HFFc6 (cell line): ENCODE measurements around the gene CCDC77. TPM values are rescaled to one million over a fixed set of nuclear protein-coding genes. Genes with fewer than 3 reads are reported as not detected.
"Not testable (repeated sequence)": the region's sequence is repeated elsewhere in the genome, so short reads cannot be mapped to it uniquely, and the experiment has no call there.

Experiments used
- DNase-seq: peaks from one replicate; pipeline ENCODE4 v3.0.0-alpha.2; 2018
- H3K27ac Mint-ChIP-seq: 2 replicates; pipeline ENCODE4 v1.8.0; 2020; ENCODE audit warnings: mild to moderate bottlenecking, mixed read lengths
- H3K27me3 Mint-ChIP-seq: 2 replicates; pipeline ENCODE4 v1.8.0; 2021; ENCODE audit warnings: mild to moderate bottlenecking, moderate library complexity, mixed read lengths; ENCODE audit not compliant: insufficient read depth
- H3K36me3 Mint-ChIP-seq: 2 replicates; pipeline ENCODE4 v1.8.0; 2021; ENCODE audit warnings: low read depth, mixed read lengths
- H3K4me1 Mint-ChIP-seq: 2 replicates; pipeline ENCODE4 v1.8.0; 2020; ENCODE audit warnings: low read depth, mixed read lengths
- H3K4me3 Mint-ChIP-seq: 2 replicates; pipeline ENCODE4 v1.8.0; 2020; ENCODE audit warnings: mild to moderate bottlenecking, moderate library complexity, mixed read lengths
- H3K9me3 Mint-ChIP-seq: 2 replicates; pipeline ENCODE4 v1.8.0; 2020; ENCODE audit warnings: mild to moderate bottlenecking, mixed read lengths
- total RNA-seq, 6 experiments: library from RNA; stranded (reverse); fragmentation: NEBNext Ultra II Directional; extraction: Animal tissue kit (Norgen Biotek cat#: 25700); gene quantifications; 2 replicates in 1 of 6; 3 replicates in 5 of 6; pipeline ENCODE4 v1.2.3, GENCODE V29; 2021
- TF ChIP-seq, protein P1 (sequence below): fragments of 200-600 bp; sonication (generic); IDR thresholded peaks from 2 replicates; pipeline ENCODE4 v1.5.0; 2021; ENCODE audit warnings: antibody characterized with exemption, mild to moderate bottlenecking

The CCDC77 gene
- total RNA-seq, 6 experiments from 2014 or later, result 7.7 to 12.6 (median 11.6) TPM

DNA sequence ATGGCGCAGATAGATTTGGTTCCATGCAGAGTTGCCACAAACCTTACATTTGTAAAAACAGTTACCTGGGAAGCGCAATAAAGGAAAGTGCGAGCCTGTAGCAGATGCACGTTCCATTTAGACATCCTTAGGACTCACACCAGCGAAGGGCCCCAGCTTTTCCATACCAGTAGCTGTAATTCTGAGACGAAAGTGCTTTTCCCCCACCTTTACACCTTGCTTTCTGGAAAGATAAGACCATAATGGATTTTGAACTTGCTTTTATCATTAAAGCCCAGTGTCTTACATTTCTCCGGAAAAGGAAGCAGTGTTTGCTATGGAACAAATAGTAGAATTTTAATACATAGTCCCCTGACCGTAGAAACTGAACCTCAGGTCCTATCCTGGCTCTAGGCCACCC, 616 bp upstream of the CCDC77 start:
- H3K27ac Mint-ChIP-seq, result no peak overlapping the region
- no peaks in the 10 kb centered on the region for H3K27me3 Mint-ChIP-seq
- H3K36me3 Mint-ChIP-seq, result no peaks in the 10 kb centered on the region
- TF ChIP-seq, protein P1, sequence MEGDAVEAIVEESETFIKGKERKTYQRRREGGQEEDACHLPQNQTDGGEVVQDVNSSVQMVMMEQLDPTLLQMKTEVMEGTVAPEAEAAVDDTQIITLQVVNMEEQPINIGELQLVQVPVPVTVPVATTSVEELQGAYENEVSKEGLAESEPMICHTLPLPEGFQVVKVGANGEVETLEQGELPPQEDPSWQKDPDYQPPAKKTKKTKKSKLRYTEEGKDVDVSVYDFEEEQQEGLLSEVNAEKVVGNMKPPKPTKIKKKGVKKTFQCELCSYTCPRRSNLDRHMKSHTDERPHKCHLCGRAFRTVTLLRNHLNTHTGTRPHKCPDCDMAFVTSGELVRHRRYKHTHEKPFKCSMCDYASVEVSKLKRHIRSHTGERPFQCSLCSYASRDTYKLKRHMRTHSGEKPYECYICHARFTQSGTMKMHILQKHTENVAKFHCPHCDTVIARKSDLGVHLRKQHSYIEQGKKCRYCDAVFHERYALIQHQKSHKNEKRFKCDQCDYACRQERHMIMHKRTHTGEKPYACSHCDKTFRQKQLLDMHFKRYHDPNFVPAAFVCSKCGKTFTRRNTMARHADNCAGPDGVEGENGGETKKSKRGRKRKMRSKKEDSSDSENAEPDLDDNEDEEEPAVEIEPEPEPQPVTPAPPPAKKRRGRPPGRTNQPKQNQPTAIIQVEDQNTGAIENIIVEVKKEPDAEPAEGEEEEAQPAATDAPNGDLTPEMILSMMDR, result no peak
- no peaks in the 10 kb centered on the region for H3K9me3 Mint-ChIP-seq
- H3K4me1 Mint-ChIP-seq, result peaks cover under 1% of the 10 kb centered on the region
- DNase-seq, result no peak
- H3K4me3 Mint-ChIP-seq, result no peak overlapping the region

DNA sequence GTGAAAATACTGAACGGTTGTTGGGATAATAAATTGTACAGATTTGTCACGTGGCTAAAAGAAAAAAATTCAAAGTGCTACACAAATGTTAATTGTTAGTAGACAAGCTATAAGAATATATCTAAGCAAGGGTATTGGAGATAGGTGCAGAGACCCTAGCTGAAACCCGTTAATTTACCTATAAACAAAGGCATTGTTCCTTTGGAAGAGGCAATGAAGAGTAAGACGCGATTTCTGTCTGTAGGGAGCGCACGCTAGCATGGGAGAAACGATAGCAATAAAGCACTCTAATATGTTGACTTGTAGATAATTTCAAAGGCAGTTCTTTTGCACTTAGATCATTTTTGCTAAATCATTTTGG, 565 bp downstream of the CCDC77 start:
- peak; percentile 29 for DNase-seq
- no peaks in the 10 kb centered on the region for H3K9me3 Mint-ChIP-seq
- H3K4me1 Mint-ChIP-seq, result peaks cover 12% of the 10 kb centered on the region
- no peak overlapping the region for H3K4me3 Mint-ChIP-seq
- TF ChIP-seq, protein P1, result no peak
- H3K27ac Mint-ChIP-seq, result no peak overlapping the region
- no peaks in the 10 kb centered on the region for H3K27me3 Mint-ChIP-seq
- H3K36me3 Mint-ChIP-seq, result peaks cover 4% of the 10 kb centered on the region; the same call in 1 of the 2 replicates

DNA sequence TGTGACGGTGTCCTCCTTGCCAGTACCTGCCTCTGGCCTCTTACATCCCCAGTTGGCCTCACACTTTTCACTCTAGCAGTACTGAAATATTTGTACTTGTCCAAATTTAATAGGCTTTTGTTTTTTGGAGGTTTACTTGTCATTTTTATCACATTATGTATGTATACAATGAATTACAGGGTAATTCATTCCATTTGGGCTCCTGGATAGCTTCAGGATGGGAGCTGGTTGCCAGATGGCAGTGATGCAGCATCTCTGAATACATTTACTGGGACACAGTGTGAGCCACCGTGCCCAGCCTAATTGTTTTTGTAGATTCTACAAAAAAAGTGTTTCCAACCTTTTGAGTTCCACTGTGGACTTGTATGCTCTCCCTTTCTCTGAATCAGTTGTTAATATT, 13.4 kb downstream of the CCDC77 start:
- Mint-ChIP-seq H3K4me1 (no peaks in the 10 kb centered on the region), H3K27me3 (no peaks in the 10 kb centered on the region), H3K4me3 (no peak overlapping the region), H3K36me3 (peaks cover 16% of the 10 kb centered on the region), H3K9me3 (no peaks in the 10 kb centered on the region), H3K27ac (no peak overlapping the region)
- DNase-seq, result no peak
- TF ChIP-seq, protein P1, result no peak

DNA sequence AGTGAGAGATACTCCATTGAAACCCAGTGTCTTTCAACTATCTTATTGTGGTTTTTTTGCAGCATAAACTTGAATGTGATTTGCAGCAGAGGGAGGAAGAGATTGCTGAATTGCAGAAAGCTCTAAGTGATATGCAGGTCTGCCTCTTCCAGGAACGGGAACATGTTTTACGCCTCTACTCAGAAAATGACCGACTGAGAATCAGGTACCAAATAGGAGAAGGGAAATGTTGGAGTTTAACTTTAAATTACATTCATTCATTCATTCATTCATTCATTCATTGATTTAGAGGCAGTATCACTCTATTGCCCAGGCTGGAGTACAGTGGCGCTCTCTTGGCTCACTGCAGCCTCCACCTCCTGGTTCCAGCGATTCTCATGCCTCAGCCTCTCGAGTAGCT, 17.0 kb downstream of the CCDC77 start:
- no peak for DNase-seq
- H3K9me3 Mint-ChIP-seq, result no peaks in the 10 kb centered on the region
- no peak overlapping the region for H3K4me3 Mint-ChIP-seq
- H3K36me3 Mint-ChIP-seq, result peaks cover 11% of the 10 kb centered on the region
- H3K4me1 Mint-ChIP-seq, result no peaks in the 10 kb centered on the region
- no peaks in the 10 kb centered on the region for H3K27me3 Mint-ChIP-seq
- H3K27ac Mint-ChIP-seq, result no peak overlapping the region
- TF ChIP-seq, protein P1, result no peak

DNA sequence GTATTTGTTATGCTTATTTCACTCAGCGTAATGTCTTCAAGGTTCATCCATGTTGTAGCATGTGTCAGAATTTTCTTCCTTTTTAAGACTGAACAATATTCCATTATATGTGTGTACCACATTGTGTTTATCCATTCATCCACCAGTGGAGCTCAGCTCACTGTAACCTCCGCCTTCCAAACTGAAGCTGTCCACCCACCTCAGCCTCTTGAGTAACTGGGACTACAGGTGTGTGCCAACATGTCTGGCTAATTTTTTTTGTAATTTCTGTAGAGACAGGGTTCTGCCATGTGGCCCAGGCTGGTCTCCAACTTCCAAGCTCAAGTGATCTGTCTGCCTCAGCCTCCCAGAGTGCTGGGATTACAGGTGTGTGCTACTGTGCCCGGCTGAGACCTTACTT, 21.1 kb downstream of the CCDC77 start:
- no peaks in the 10 kb centered on the region for H3K27me3 Mint-ChIP-seq
- H3K4me3 Mint-ChIP-seq, result no peak overlapping the region
- H3K27ac Mint-ChIP-seq, result no peak overlapping the region
- H3K4me1 Mint-ChIP-seq, result no peaks in the 10 kb centered on the region
- TF ChIP-seq, protein P1, result no peak
- peaks cover 6% of the 10 kb centered on the region; the same call in 1 of the 2 replicates for H3K36me3 Mint-ChIP-seq
- no peaks in the 10 kb centered on the region for H3K9me3 Mint-ChIP-seq
- no peak for DNase-seq

DNA sequence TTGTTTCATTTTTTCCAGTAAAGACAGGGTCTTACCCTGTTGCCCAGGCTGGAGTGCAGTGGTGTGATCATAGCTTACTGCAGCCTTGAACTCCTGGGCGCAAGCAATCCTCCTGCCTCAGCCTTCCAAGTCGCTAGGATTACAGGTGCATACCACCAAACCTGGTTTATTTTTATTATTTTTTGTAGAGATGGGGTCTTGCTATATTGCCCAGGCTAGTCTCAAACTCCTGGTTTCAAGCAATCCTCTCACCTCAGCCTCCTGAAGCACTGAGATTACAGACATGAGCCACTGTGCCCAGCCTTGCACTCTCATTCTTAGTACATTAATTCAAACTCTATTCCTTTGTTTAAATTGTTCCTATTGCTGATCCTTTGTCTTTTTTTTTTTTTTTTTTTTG, 34.3 kb downstream of the CCDC77 start:
- DNase-seq, H3K9me3 Mint-ChIP-seq, H3K4me1 Mint-ChIP-seq, H3K27me3 Mint-ChIP-seq, H3K27ac Mint-ChIP-seq, H3K4me3 Mint-ChIP-seq: not testable (repeated sequence)
- peaks cover 15% of the 10 kb centered on the region for H3K36me3 Mint-ChIP-seq
